ENCODE measurements around the gene GGCX.
"Not testable (repeated sequence)": the region's sequence is repeated elsewhere in the genome, so short reads cannot be mapped to it uniquely, and the experiment has no call there.

The GGCX gene

GRCh38 chr2:85575739-85576138 is 14.4 kb upstream of the GGCX start:
- DNase-seq (ENCODE audit: low spot score): no peak

GRCh38 chr2:85566265-85566664 is 5.0 kb upstream of the GGCX start:
- no peak for DNase-seq (ENCODE audit: low spot score)

GRCh38 chr2:85564144-85564563 is 2.9 kb upstream of the GGCX start:
- no peak for DNase-seq (ENCODE audit: low spot score)

GRCh38 chr2:85560812-85561279 is 447 bp downstream of the GGCX start:
- DNase-seq (ENCODE audit: low spot score): no peak

- DNase-seq (ENCODE audit: low spot score): not testable (repeated sequence)
These were observed 928 bp downstream of the GGCX start for GRCh38 chr2:85560403-85560726.

GRCh38 chr2:85558160-85558559 is 3.1 kb downstream of the GGCX start:
- no peak for DNase-seq (ENCODE audit: low spot score)

- no peak for DNase-seq (ENCODE audit: low spot score)
These were observed 4.2 kb downstream of the GGCX start for GRCh38 chr2:85557130-85557529.

- DNase-seq (ENCODE audit: low spot score): no peak
These were observed 6.2 kb downstream of the GGCX start for GRCh38 chr2:85554980-85555612.

GRCh38 chr2:85553184-85553583 is 8.1 kb downstream of the GGCX start:
- no peak for DNase-seq (ENCODE audit: low spot score)

GRCh38 chr2:85551698-85552678 is 9.3 kb downstream of the GGCX start:
- DNase-seq (ENCODE audit: low spot score): peak; percentile 77

GRCh38 chr2:85550486-85550885 is 10.8 kb downstream of the GGCX start:
- no peak for DNase-seq (ENCODE audit: low spot score)

GRCh38 chr2:85549826-85550225 is 11.5 kb downstream of the GGCX start:
- no peak for DNase-seq (ENCODE audit: low spot score)

GRCh38 chr2:85549095-85549494 is 12.2 kb downstream of the GGCX start:
- no peak for DNase-seq (ENCODE audit: low spot score)

GRCh38 chr2:85548608-85548900 is 12.7 kb downstream of the GGCX start:
- no peak for DNase-seq (ENCODE audit: low spot score)

- DNase-seq (ENCODE audit: low spot score): no peak
These were observed 13.3 kb downstream of the GGCX start for GRCh38 chr2:85547859-85548607.

GRCh38 chr2:85547089-85547858 is 14.0 kb downstream of the GGCX start:
- DNase-seq (ENCODE audit: low spot score): no peak

GRCh38 chr2:85545780-85546240 is 15.5 kb downstream of the GGCX start:
- DNase-seq (ENCODE audit: low spot score): peak; percentile 37

GRCh38 chr2:85544915-85545779 is 16.1 kb downstream of the GGCX start:
- DNase-seq (ENCODE audit: low spot score): not testable (repeated sequence)

GRCh38 chr2:85544254-85544691 is 17.0 kb downstream of the GGCX start:
- not testable (repeated sequence) for DNase-seq (ENCODE audit: low spot score)

- DNase-seq (ENCODE audit: low spot score): no peak
These were observed 18.5 kb downstream of the GGCX start for GRCh38 chr2:85542777-85543176.

Measured in SK-N-DZ (cell line).